Fibroblast of pulmonary artery (primary cell): ENCODE results near the gene VAV2.

ENCODE experiments used
- DNase-seq: peaks from one replicate; pipeline ENCODE4 v3.0.0-alpha.2; 2010; ENCODE audit warnings: low read depth
- H3K4me3 ChIP-seq: replicated peaks from 2 replicates; pipeline ENCODE4 v1.5.1; 2011; ENCODE audit warnings: low read depth, mild to moderate bottlenecking, control low read depth, low read length, moderate library complexity
- CTCF ChIP-seq: IDR thresholded peaks from 2 replicates; pipeline ENCODE4 v1.5.1; 2011; ENCODE audit warnings: mild to moderate bottlenecking, control low read depth, low read length, inconsistent platforms; ENCODE audit errors: missing control alignments

The VAV2 gene

GRCh38 chr9:133971121-133971951, 20.8 kb downstream of the VAV2 start:
- no peak for DNase-seq
- no peak for TF ChIP-seq CTCF
- H3K4me3 ChIP-seq, result no peak overlapping the region

- DNase-seq, result no peak
- no peak overlapping the region for H3K4me3 ChIP-seq
- no peak for TF ChIP-seq CTCF
Measured at GRCh38 chr9:133970581-133971058, 21.5 kb downstream of the VAV2 start.

- no peak for DNase-seq
- H3K4me3 ChIP-seq, result no peak overlapping the region
- no peak for TF ChIP-seq CTCF
Measured at GRCh38 chr9:133969681-133970580, 22.2 kb downstream of the VAV2 start.

- TF ChIP-seq CTCF, result no peak
- H3K4me3 ChIP-seq, result no peak overlapping the region
- DNase-seq, result no peak
Measured at GRCh38 chr9:133968966-133969617, 23.0 kb downstream of the VAV2 start.

- no peak overlapping the region for H3K4me3 ChIP-seq
- no peak for TF ChIP-seq CTCF
- DNase-seq, result no peak
Measured at GRCh38 chr9:133968428-133968827, 23.7 kb downstream of the VAV2 start.

GRCh38 chr9:133967024-133967741, 24.9 kb downstream of the VAV2 start:
- TF ChIP-seq CTCF, result no peak
- DNase-seq, result no peak
- no peak overlapping the region for H3K4me3 ChIP-seq
